ENCODE results near the gene COL1A2.

COL1A2 gene

GRCh38 chr7:94417306-94417705 lies 22.6 kb downstream of the COL1A2 start:
- H3K27ac ChIP-seq (ENCODE audit: insufficient read depth, low read depth, low read length, poor library complexity, severe bottlenecking), result no peak overlapping the region
- no peaks in the 10 kb centered on the region for H3K27me3 ChIP-seq (ENCODE audit: control insufficient read depth, insufficient read depth, low read length, poor library complexity, severe bottlenecking)
- no peaks in the 10 kb centered on the region for H3K9me3 ChIP-seq (ENCODE audit: control insufficient read depth, low read length)
- no peaks in the 10 kb centered on the region for H3K4me1 ChIP-seq (ENCODE audit: control insufficient read depth, insufficient read depth, low read length)
- H3K4me3 ChIP-seq (ENCODE audit: insufficient read depth, low read depth, low read length), result no peak overlapping the region
- 91 to 100% methylated on average over 1 of the region's 1 CpG for WGBS, 2 experiments
- peaks cover 21% of the 10 kb centered on the region for H3K36me3 ChIP-seq (ENCODE audit: control insufficient read depth, insufficient read depth, low read length)

DNA sequence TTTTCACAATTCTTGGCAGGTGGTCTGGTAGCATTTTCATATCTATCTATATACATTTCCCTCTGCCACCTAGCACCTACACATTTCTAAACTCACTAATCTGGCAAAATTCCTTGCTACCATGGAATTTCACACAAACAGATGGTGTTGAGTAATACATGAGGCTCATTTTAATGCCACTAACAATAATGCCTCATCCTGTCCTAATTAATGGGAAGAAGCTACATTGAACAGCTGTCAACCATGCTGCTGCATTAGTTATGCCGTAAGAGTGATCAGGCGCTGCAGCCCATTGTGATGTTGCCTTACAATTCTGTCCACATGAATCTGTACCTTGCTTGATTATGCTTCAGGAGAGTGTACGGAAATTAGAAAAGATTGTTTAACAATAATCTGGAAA lies 23.2 kb downstream of the COL1A2 start:
- 93 to 94% methylated on average over 3 of the region's 3 CpGs for WGBS, 2 experiments
- Histone ChIP-seq H3K9me3 (ENCODE audit: control insufficient read depth, low read length) (no peaks in the 10 kb centered on the region), H3K36me3 (ENCODE audit: control insufficient read depth, insufficient read depth, low read length) (peaks cover 17% of the 10 kb centered on the region), H3K27ac (ENCODE audit: insufficient read depth, low read depth, low read length, poor library complexity, severe bottlenecking) (no peak overlapping the region), H3K27me3 (ENCODE audit: control insufficient read depth, insufficient read depth, low read length, poor library complexity, severe bottlenecking) (no peaks in the 10 kb centered on the region), H3K4me1 (ENCODE audit: control insufficient read depth, insufficient read depth, low read length) (no peaks in the 10 kb centered on the region), H3K4me3 (ENCODE audit: insufficient read depth, low read depth, low read length) (no peak overlapping the region)

GRCh38 chr7:94418851-94419250 lies 24.2 kb downstream of the COL1A2 start:
- no peaks in the 10 kb centered on the region for H3K4me1 ChIP-seq (ENCODE audit: control insufficient read depth, insufficient read depth, low read length)
- H3K27me3 ChIP-seq (ENCODE audit: control insufficient read depth, insufficient read depth, low read length, poor library complexity, severe bottlenecking), result no peaks in the 10 kb centered on the region
- 95 to 96% methylated on average over 5 of the region's 5 CpGs for WGBS, 2 experiments
- H3K9me3 ChIP-seq (ENCODE audit: control insufficient read depth, low read length), result no peaks in the 10 kb centered on the region
- no peak overlapping the region for H3K27ac ChIP-seq (ENCODE audit: insufficient read depth, low read depth, low read length, poor library complexity, severe bottlenecking)
- peaks cover 20% of the 10 kb centered on the region for H3K36me3 ChIP-seq (ENCODE audit: control insufficient read depth, insufficient read depth, low read length)
- no peak overlapping the region for H3K4me3 ChIP-seq (ENCODE audit: insufficient read depth, low read depth, low read length)

- H3K4me3 ChIP-seq (ENCODE audit: insufficient read depth, low read depth, low read length), result no peak overlapping the region
- no peak overlapping the region for H3K27ac ChIP-seq (ENCODE audit: insufficient read depth, low read depth, low read length, poor library complexity, severe bottlenecking)
- no peaks in the 10 kb centered on the region for H3K4me1 ChIP-seq (ENCODE audit: control insufficient read depth, insufficient read depth, low read length)
- peaks cover 24% of the 10 kb centered on the region for H3K36me3 ChIP-seq (ENCODE audit: control insufficient read depth, insufficient read depth, low read length)
- 94% methylated on average over 5 to 6 of the region's 6 CpGs for WGBS, 2 experiments
- no peaks in the 10 kb centered on the region for H3K9me3 ChIP-seq (ENCODE audit: control insufficient read depth, low read length)
- no peaks in the 10 kb centered on the region for H3K27me3 ChIP-seq (ENCODE audit: control insufficient read depth, insufficient read depth, low read length, poor library complexity, severe bottlenecking)
Observed at GRCh38 chr7:94420328-94420727, 25.6 kb downstream of the COL1A2 start.

DNA sequence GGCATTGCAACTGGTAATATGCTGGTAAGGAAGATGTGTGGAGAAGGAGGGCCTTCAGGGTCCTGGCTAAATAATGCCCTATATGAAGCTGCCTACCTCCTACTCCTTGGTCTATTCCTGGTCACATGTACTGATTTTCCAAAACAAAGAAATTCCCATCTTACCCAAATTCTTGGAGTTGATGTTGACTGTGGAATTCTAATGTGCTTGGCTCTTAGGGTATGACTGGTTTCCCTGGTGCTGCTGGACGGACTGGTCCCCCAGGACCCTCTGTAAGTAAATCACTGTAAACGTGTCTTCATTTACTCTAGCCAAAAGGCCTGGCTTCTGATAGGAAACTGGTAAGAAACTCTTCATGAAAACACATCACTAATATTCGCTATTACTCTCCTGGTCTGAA lies 27.0 kb downstream of the COL1A2 start:
- H3K9me3 ChIP-seq (ENCODE audit: control insufficient read depth, low read length), result no peaks in the 10 kb centered on the region
- H3K4me3 ChIP-seq (ENCODE audit: insufficient read depth, low read depth, low read length), result no peak overlapping the region
- H3K4me1 ChIP-seq (ENCODE audit: control insufficient read depth, insufficient read depth, low read length), result no peaks in the 10 kb centered on the region
- no peak overlapping the region for H3K27ac ChIP-seq (ENCODE audit: insufficient read depth, low read depth, low read length, poor library complexity, severe bottlenecking)
- H3K36me3 ChIP-seq (ENCODE audit: control insufficient read depth, insufficient read depth, low read length), result peaks cover 33% of the 10 kb centered on the region
- WGBS, 2 experiments, result 95 to 96% methylated on average over 2 to 3 of the region's 3 CpGs
- no peaks in the 10 kb centered on the region for H3K27me3 ChIP-seq (ENCODE audit: control insufficient read depth, insufficient read depth, low read length, poor library complexity, severe bottlenecking)

- 88% methylated on average over 1 of the region's 1 CpG; no CpG with 5 or more reads in 1 of the 2 experiments for WGBS, 2 experiments
- Histone ChIP-seq H3K9me3 (ENCODE audit: control insufficient read depth, low read length) (no peaks in the 10 kb centered on the region), H3K4me1 (ENCODE audit: control insufficient read depth, insufficient read depth, low read length) (no peaks in the 10 kb centered on the region), H3K36me3 (ENCODE audit: control insufficient read depth, insufficient read depth, low read length) (peaks cover 34% of the 10 kb centered on the region), H3K27ac (ENCODE audit: insufficient read depth, low read depth, low read length, poor library complexity, severe bottlenecking) (no peak overlapping the region), H3K4me3 (ENCODE audit: insufficient read depth, low read depth, low read length) (no peak overlapping the region), H3K27me3 (ENCODE audit: control insufficient read depth, insufficient read depth, low read length, poor library complexity, severe bottlenecking) (no peaks in the 10 kb centered on the region)
Observed at GRCh38 chr7:94422136-94422535, 27.4 kb downstream of the COL1A2 start.

DNA sequence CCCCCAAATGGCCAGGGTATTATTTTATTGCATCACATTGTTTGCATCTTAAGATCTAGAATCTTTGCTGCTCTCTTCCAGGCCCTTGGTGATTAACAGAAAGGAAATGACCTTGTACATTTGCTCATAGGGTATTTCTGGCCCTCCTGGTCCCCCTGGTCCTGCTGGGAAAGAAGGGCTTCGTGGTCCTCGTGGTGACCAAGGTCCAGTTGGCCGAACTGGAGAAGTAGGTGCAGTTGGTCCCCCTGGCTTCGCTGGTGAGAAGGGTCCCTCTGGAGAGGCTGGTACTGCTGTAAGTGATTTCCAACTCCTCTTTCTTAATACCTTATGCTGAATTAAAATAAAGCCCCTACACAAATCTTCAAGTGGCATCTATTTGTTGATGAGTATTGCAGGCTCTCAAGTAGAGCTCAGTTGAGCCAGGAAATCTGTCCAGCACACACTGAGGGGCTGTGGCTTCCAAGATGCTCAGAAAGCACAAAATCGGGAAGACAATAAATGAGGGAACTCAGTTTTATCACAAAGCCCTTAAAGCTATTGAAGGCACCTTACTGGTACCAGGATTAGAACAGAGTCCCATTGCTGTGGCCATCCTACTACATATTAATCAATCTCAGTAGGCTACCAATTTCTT lies 28.2 kb downstream of the COL1A2 start:
- no peaks in the 10 kb centered on the region for H3K9me3 ChIP-seq (ENCODE audit: control insufficient read depth, low read length)
- no peak overlapping the region for H3K27ac ChIP-seq (ENCODE audit: insufficient read depth, low read depth, low read length, poor library complexity, severe bottlenecking)
- WGBS, 2 experiments, result 91 to 94% methylated on average over 4 to 5 of the region's 5 CpGs
- H3K4me1 ChIP-seq (ENCODE audit: control insufficient read depth, insufficient read depth, low read length), result no peaks in the 10 kb centered on the region
- H3K27me3 ChIP-seq (ENCODE audit: control insufficient read depth, insufficient read depth, low read length, poor library complexity, severe bottlenecking), result no peaks in the 10 kb centered on the region
- H3K4me3 ChIP-seq (ENCODE audit: insufficient read depth, low read depth, low read length), result no peak overlapping the region
- peaks cover 40% of the 10 kb centered on the region for H3K36me3 ChIP-seq (ENCODE audit: control insufficient read depth, insufficient read depth, low read length)

GRCh38 chr7:94423863-94424735 lies 29.4 kb downstream of the COL1A2 start:
- Histone ChIP-seq H3K4me3 (ENCODE audit: insufficient read depth, low read depth, low read length) (no peak overlapping the region), H3K36me3 (ENCODE audit: control insufficient read depth, insufficient read depth, low read length) (peaks cover 47% of the 10 kb centered on the region)

DNA sequence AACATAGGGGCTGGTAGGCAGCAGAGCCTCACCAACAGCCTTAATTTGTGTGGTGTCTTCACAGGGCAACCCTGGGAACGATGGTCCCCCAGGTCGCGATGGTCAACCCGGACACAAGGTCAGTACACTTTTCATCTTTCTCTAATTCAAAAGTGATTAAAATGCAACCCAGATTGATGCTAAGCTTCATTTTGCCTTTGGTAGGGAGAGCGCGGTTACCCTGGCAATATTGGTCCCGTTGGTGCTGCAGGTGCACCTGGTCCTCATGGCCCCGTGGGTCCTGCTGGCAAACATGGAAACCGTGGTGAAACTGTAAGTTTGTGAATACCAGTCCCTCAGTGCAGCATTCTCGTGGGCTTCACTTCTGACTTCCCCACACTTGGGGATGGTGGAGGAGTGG lies 30.9 kb downstream of the COL1A2 start:
- 93 to 95% methylated on average over 10 of the region's 10 CpGs for WGBS, 2 experiments
- H3K27ac ChIP-seq (ENCODE audit: insufficient read depth, low read depth, low read length, poor library complexity, severe bottlenecking), result no peak overlapping the region
- no peaks in the 10 kb centered on the region for H3K27me3 ChIP-seq (ENCODE audit: control insufficient read depth, insufficient read depth, low read length, poor library complexity, severe bottlenecking)

More at GRCh38 chr7:94423863-94424735, 29.4 kb downstream of the COL1A2 start:
- no peaks in the 10 kb centered on the region for H3K4me1 ChIP-seq (ENCODE audit: control insufficient read depth, insufficient read depth, low read length)
- H3K27me3 ChIP-seq (ENCODE audit: control insufficient read depth, insufficient read depth, low read length, poor library complexity, severe bottlenecking), result no peaks in the 10 kb centered on the region
- H3K27ac ChIP-seq (ENCODE audit: insufficient read depth, low read depth, low read length, poor library complexity, severe bottlenecking), result no peak overlapping the region
- WGBS, 2 experiments, result 92 to 94% methylated on average over 5 of the region's 5 CpGs
- no peaks in the 10 kb centered on the region for H3K9me3 ChIP-seq (ENCODE audit: control insufficient read depth, low read length)

More for the DNA sequence above, 30.9 kb downstream of the COL1A2 start:
- H3K36me3 ChIP-seq (ENCODE audit: control insufficient read depth, insufficient read depth, low read length), result peaks cover 47% of the 10 kb centered on the region
- H3K4me1 ChIP-seq (ENCODE audit: control insufficient read depth, insufficient read depth, low read length), result no peaks in the 10 kb centered on the region
- no peak overlapping the region for H3K4me3 ChIP-seq (ENCODE audit: insufficient read depth, low read depth, low read length)
- no peaks in the 10 kb centered on the region for H3K9me3 ChIP-seq (ENCODE audit: control insufficient read depth, low read length)

All from ectodermal cell (in vitro differentiated cells).